GM12801 (cell line): ENCODE results near the gene STYXL2.

Source experiments
- TF ChIP-seq, protein P1 (sequence below): IDR thresholded peaks from one replicate; pipeline ENCODE4 v1.5.1; 2011; ENCODE audit warnings: control low read depth; ENCODE audit not compliant: insufficient read length; ENCODE audit errors: extremely low read depth

The STYXL2 gene

DNA sequence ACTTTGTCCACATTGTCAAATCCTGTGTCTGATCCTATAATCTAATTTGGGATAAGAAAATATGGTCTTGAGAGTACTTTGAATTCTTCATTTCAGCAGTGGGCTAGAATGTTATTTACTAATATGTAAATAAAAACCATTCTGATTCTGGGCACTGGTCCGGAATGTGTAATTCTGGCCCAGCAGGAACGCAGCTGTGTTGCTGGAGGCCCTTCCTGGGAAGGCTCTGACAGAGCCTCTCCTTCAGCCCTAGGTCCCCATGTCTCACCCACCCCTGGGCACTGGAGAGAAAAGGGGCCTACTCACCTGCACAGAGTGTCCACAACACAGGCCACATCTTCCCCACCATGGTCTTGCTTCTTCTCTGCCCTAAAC is 3.9 kb upstream of the STYXL2 start:
- TF ChIP-seq, protein P1, sequence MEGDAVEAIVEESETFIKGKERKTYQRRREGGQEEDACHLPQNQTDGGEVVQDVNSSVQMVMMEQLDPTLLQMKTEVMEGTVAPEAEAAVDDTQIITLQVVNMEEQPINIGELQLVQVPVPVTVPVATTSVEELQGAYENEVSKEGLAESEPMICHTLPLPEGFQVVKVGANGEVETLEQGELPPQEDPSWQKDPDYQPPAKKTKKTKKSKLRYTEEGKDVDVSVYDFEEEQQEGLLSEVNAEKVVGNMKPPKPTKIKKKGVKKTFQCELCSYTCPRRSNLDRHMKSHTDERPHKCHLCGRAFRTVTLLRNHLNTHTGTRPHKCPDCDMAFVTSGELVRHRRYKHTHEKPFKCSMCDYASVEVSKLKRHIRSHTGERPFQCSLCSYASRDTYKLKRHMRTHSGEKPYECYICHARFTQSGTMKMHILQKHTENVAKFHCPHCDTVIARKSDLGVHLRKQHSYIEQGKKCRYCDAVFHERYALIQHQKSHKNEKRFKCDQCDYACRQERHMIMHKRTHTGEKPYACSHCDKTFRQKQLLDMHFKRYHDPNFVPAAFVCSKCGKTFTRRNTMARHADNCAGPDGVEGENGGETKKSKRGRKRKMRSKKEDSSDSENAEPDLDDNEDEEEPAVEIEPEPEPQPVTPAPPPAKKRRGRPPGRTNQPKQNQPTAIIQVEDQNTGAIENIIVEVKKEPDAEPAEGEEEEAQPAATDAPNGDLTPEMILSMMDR = no peak

DNA sequence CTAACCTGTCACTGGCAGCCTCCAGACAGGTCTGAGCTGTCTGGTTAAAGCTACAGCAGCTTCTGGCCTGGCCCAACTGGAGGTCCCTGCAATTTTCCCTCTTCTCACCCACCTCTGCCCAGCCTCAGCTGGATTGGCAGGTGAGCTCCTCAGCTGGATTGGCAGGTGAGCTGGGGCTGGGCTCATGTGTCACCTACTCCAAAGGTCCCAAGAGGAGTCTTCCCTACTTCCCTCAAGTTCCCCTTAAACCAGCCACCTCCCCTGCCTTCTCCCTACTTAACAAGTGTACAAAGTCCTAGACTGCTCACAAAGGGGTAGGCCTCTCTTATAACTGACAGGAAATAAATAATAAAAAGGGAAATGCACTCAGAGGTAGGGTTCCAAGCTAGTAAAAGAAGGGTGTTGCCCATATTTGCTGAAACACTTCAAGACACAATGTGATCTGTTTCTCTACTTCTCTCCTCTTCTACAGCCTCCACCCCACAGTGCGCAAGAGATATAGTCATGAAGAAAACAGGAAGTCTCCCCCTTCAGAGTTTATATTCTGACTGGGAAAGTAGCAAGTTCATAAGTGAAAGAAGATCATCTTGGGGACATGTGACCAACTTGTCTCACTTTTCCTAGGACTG is 3.4 kb upstream of the STYXL2 start, which contains the start of gene GPA33:
Gene GPA33, minus strand, starts transcription at position 64 of the 629 bp plus-strand sequence. CDS start 90 bp downstream, outside the sequence.
- TF ChIP-seq, protein P1 = no peak

DNA sequence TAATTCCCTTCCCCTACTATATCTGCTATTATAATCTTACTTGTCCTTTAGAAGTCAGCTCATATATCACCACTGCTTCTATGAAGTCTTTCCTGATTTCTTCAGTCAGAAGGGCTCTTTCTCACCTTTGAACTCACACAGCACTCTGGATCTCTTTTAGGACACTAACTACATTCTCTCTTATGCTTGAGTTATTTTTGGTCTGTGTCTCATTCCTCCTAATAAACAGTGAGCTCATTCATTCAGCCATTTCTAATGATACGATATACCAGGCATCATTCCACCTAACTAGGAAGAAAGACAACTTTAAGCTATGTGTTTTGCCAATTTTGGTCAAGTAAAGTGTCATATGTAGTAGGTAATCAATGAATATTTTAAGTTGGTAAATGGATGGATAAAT is 1.2 kb upstream of the STYXL2 start:
- TF ChIP-seq, protein P1 = no peak

DNA sequence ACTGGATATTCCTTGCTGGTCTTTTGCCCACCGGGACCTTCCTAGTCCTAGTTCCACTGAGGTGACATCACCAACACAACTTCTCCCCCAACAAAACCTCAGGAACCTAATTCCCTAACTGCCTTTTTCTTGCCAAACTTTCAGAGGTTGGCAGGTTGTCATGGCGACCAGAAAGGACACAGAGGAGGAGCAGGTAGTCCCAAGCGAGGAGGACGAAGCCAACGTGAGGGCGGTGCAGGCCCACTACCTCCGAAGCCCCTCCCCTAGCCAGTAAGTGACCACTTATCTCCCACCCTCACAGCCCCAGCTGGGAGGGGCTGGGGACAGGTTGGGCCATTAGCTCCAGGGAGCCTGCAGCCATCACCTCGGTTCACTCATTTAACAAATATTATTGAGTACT is 815 bp downstream of the STYXL2 start:
- TF ChIP-seq, protein P1 = no peak

DNA sequence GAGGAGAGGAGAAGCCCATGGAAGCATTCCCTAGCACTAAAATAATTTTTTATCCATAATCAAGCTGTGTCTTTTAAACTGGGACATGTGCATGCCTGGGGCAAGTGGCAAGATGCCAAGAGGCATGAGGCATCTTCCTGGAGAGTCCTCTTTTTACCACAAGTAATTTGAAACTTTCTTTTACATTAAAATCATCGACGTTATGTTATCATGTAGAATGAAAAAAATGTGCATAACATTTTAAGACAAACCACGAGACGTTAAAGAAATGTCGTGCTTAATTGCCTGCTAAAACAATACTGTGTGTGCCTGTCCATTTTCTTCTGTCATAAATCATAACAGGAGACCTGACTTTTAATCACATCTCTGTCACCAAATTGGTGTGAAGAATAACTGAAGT is 1.5 kb downstream of the STYXL2 start:
- TF ChIP-seq, protein P1 = no peak

DNA sequence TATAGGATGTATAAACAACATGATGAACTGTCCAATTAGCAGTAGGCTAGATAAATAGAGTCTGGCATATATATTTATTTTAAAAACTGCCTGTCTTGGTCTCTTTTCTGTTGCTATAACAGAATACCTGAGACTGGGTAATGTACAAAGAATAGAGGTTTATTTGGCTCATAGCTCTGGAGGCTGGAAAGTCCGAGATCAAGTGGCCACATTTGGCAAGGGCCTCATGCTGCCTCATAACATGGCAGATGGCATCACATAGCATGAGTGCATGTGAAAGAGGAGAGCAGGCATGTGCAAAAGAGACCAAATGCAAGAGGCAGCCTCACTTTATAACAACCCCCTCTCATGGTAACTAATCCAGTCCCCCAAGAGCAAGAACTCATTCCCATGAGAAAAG is 6.0 kb downstream of the STYXL2 start:
- TF ChIP-seq, protein P1 = no peak

DNA sequence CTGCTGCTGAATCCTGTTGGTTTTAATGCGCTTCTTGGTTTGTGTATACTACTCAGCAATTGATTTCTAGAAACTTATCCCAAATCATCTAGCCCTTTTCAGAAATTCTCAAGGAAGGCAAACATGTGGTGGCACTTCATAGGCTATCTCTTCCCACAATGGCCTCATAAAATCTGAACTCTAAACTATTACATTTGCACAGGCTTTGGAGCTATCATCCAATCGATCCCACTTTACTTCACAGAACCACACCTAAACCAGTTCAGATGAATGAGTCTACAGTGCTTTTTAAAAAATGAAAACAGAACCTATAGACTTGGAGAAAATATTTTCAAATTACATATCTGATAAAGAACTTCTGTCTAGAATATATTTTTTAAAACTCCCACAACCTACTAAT is 6.9 kb downstream of the STYXL2 start:
- TF ChIP-seq, protein P1 = no peak

DNA sequence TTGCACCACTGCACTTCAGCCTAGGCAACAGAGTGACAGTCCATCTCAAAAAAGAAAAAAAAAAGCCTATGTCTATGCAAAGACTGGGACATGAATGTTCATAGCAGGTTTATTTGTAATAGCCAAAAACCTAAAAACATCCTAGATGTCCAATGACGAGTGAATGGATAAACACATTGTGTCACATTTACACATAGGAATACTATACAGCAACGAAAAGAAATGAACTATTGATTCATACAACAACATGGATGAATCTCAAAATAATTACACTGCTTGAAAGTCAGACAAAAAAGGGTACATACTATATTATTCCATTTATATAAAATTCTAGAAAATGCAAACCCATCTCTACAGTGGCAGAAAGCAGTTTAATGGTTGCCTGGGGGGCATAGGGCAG is 7.9 kb downstream of the STYXL2 start:
- TF ChIP-seq, protein P1 = no peak
